K562 (cell line): ENCODE results near the gene PGAP2. TPM values are rescaled to one million over a fixed set of nuclear protein-coding genes. Genes with fewer than 3 reads are reported as not detected.

ENCODE experiments used
- BCL6 ChIP-seq: fragments of 250-450 bp; sonication (Bioruptor Pico); IDR thresholded peaks from 2 replicates; pipeline ENCODE4 v1.4.0; 2020
- C11orf30 ChIP-seq: fragments of 450-650 bp; IDR thresholded peaks from 2 replicates; pipeline ENCODE4 v1.6.1; 2016; ENCODE audit warnings: low read depth, mild to moderate bottlenecking
- MCM7 ChIP-seq, 2 experiments: fragments of 450-650 bp; IDR thresholded peaks; 2 replicates each; pipeline ENCODE4 v1.6.1; 2016 to 2018
- NCOA1 ChIP-seq: fragments of 450-650 bp; IDR thresholded peaks from 2 replicates; pipeline ENCODE4 v1.6.1; 2016; ENCODE audit warnings: low read depth
- NR2C2 ChIP-seq, 2 experiments: fragments of 200-800 bp in 1 of 2; sonication (Bioruptor generic) in 1 of 2; sonication (generic) in 1 of 2; formaldehyde crosslinking in 1 of 2; IDR thresholded peaks; 2 replicates each; pipeline versions ENCODE4 v1.6.1 to v1.8.0; 2016 to 2022; ENCODE audit warnings: mild to moderate bottlenecking in 1 of 2, missing compliant biosample characterization in 1 of 2, missing genetic modification characterization in 1 of 2, missing genetic modification reagents in 1 of 2
- PHF8 ChIP-seq: fragments of 200-600 bp; sonication (generic); IDR thresholded peaks from 2 replicates; pipeline ENCODE4 v1.6.1; 2012; ENCODE audit warnings: mixed run types, mild to moderate bottlenecking, inconsistent platforms, low read length, moderate library complexity, borderline replicate concordance
- POLR2H ChIP-seq: IDR thresholded peaks from 2 replicates; pipeline ENCODE4 v1.6.1; 2016; ENCODE audit warnings: missing genetic modification characterization, low read depth, mild to moderate bottlenecking, control low read depth, missing compliant biosample characterization, moderate library complexity
- SPI1 ChIP-seq: IDR thresholded peaks from 2 replicates; pipeline ENCODE4 v1.6.1; 2011; ENCODE audit warnings: low read depth, low read length, control low read depth, borderline replicate concordance
- VEZF1 ChIP-seq: fragments of 200-800 bp; sonication (Bioruptor generic); IDR thresholded peaks from 2 replicates; pipeline ENCODE4 v1.6.1; 2017; ENCODE audit warnings: missing genetic modification characterization, missing compliant biosample characterization
- ZEB2 ChIP-seq: fragments of 450-650 bp; IDR thresholded peaks from 2 replicates; pipeline ENCODE4 v1.6.1; 2016
- ZZZ3 ChIP-seq: fragments of 450-650 bp; IDR thresholded peaks from 2 replicates; pipeline ENCODE4 v1.6.1; 2016; ENCODE audit warnings: antibody characterized with exemption, mild to moderate bottlenecking, moderate library complexity
- polyA plus RNA-seq, 8 experiments: library from polyadenylated mRNA; depleted of rRNA in 4 of 8; stranded (reverse) in 5 of 8; unstranded in 3 of 8; fragments of >200 nt; fragmentation: Nextera tagmentation in 2 of 8; fragmentation: Illumina TruSeq in 1 of 8; extraction: Ambion mirVana in 2 of 8; extraction: Trizol in 1 of 8; gene quantifications; 2 replicates each; pipeline versions ENCODE4 v1.2.1 to v1.2.3, GENCODE V29; 2011 to 2014; ENCODE audit warnings: inconsistent platforms in 1 of 8, missing spikeins in 1 of 8
- total RNA-seq, 7 experiments: library from RNA; depleted of rRNA in 6 of 7; stranded (reverse); fragments of >200 nt in 6 of 7; fragmentation: Illumina TruSeq in 2 of 7; extraction: Trizol in 2 of 7; gene quantifications; 2 replicates each; pipeline versions ENCODE4 v1.2.1 to v1.2.3, GENCODE V29; 2011 to 2021; ENCODE audit warnings: low replicate concordance in 1 of 7
- TF ChIP-seq, protein P1 (sequence below), 2 experiments: IDR thresholded peaks; 2 replicates each; pipeline ENCODE4 v1.6.1; 2012; ENCODE audit warnings: improper control_type of control experiment in 2 of 2, low read depth in 2 of 2, low read length in 2 of 2, borderline replicate concordance in 1 of 2
- TF ChIP-seq, protein P2 (sequence below), 2 experiments: fragments of 450-650 bp; IDR thresholded peaks; 2 replicates each; pipeline ENCODE4 v1.6.1; 2016

PGAP2 gene
- total and polyA plus RNA-seq, 9 of the 15 experiments (the other 6 are each of a cell fraction or from before 2014, with no cell fraction given): 17.9 to 47.2 (median 33.7) TPM

GRCh38 chr11:3840870-3841425 lies 32.6 kb downstream of the PGAP2 start, which contains the start of gene RHOG (continued):
- TF ChIP-seq VEZF1 (CRISPR knock-in tag): peak; percentile 96
- no peak for TF ChIP-seq NCOA1
- peak; percentile 42; the same call in 1 of the 2 replicates for TF ChIP-seq PHF8
- no peak for TF ChIP-seq ZEB2
- TF ChIP-seq NR2C2 (CRISPR knock-in tag; IDR thresholded peaks at IDR 0.05): no peak
- peak; percentile 76 for TF ChIP-seq NR2C2 (tag; IDR thresholded peaks at IDR 0.05)
- no peak for TF ChIP-seq MCM7 (IDR thresholded peaks at IDR 0.05)
- no peak for TF ChIP-seq ZZZ3
- TF ChIP-seq BCL6: no peak
- peak; percentile 55; the same call in 1 of the 2 replicates for TF ChIP-seq POLR2H
- TF ChIP-seq, protein P1, sequence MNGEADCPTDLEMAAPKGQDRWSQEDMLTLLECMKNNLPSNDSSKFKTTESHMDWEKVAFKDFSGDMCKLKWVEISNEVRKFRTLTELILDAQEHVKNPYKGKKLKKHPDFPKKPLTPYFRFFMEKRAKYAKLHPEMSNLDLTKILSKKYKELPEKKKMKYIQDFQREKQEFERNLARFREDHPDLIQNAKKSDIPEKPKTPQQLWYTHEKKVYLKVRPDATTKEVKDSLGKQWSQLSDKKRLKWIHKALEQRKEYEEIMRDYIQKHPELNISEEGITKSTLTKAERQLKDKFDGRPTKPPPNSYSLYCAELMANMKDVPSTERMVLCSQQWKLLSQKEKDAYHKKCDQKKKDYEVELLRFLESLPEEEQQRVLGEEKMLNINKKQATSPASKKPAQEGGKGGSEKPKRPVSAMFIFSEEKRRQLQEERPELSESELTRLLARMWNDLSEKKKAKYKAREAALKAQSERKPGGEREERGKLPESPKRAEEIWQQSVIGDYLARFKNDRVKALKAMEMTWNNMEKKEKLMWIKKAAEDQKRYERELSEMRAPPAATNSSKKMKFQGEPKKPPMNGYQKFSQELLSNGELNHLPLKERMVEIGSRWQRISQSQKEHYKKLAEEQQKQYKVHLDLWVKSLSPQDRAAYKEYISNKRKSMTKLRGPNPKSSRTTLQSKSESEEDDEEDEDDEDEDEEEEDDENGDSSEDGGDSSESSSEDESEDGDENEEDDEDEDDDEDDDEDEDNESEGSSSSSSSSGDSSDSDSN (IDR thresholded peaks at IDR 0.05; ENCODE audit: borderline replicate concordance in 1 of 2, low read depth in 2 of 2, low read length in 2 of 2): peak in 1 of 2 experiments; percentile 57; a peak in 2 of 4 replicates
- peak; percentile 31; the same call in 1 of the 2 replicates for TF ChIP-seq C11orf30
- TF ChIP-seq SPI1: peak; percentile 68; the same call in 1 of the 2 replicates
- TF ChIP-seq, protein P2, sequence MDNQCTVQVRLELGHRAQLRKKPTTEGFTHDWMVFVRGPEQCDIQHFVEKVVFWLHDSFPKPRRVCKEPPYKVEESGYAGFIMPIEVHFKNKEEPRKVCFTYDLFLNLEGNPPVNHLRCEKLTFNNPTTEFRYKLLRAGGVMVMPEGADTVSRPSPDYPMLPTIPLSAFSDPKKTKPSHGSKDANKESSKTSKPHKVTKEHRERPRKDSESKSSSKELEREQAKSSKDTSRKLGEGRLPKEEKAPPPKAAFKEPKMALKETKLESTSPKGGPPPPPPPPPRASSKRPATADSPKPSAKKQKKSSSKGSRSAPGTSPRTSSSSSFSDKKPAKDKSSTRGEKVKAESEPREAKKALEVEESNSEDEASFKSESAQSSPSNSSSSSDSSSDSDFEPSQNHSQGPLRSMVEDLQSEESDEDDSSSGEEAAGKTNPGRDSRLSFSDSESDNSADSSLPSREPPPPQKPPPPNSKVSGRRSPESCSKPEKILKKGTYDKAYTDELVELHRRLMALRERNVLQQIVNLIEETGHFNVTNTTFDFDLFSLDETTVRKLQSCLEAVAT (IDR thresholded peaks at IDR 0.05): no peak
